HepG2 (cell line): ENCODE data around the gene CKS1B. TPM values are rescaled to one million over a fixed set of nuclear protein-coding genes. Genes with fewer than 3 reads are reported as not detected.

Source experiments
- CEBPB ChIP-seq: IDR thresholded peaks from 2 replicates; pipeline ENCODE4 v1.6.1; 2011; ENCODE audit warnings: low read depth, low read length, improper control_type of control experiment, borderline replicate concordance
- GABPB1 ChIP-seq: IDR thresholded peaks from 2 replicates; pipeline ENCODE4 v1.6.1; 2016; ENCODE audit warnings: mild to moderate bottlenecking, missing genetic modification reagents, moderate library complexity, missing compliant biosample characterization
- HNRNPUL1 ChIP-seq: fragments of 200-400 bp; formaldehyde crosslinking; IDR thresholded peaks from 2 replicates; pipeline ENCODE4 v1.6.1; 2017; ENCODE audit warnings: low read depth, mild to moderate bottlenecking, low read length, moderate library complexity
- KDM3A ChIP-seq: IDR thresholded peaks from 2 replicates; pipeline ENCODE4 v1.6.1; 2018; ENCODE audit warnings: low read depth, missing compliant biosample characterization
- PHF8 ChIP-seq: sonication (generic); formaldehyde crosslinking; IDR thresholded peaks from 2 replicates; pipeline ENCODE4 v1.5.0; 2020; ENCODE audit warnings: missing genetic modification reagents
- RFXAP ChIP-seq: sonication (generic); formaldehyde crosslinking; IDR thresholded peaks from 2 replicates; pipeline ENCODE4 v1.4.0; 2020; ENCODE audit warnings: missing genetic modification reagents, borderline replicate concordance
- SOX5 ChIP-seq: IDR thresholded peaks from 2 replicates; pipeline ENCODE4 v1.6.1; 2016; ENCODE audit warnings: borderline replicate concordance
- ZFX ChIP-seq: sonication (generic); formaldehyde crosslinking; IDR thresholded peaks from 2 replicates; pipeline ENCODE4 v1.4.0; 2020; ENCODE audit warnings: mild to moderate bottlenecking, low read depth, missing genetic modification reagents, moderate library complexity
- polyA plus RNA-seq, 8 experiments: library from polyadenylated mRNA; depleted of rRNA in 3 of 8; stranded (reverse) in 7 of 8; unstranded in 1 of 8; fragments of >200 nt; fragmentation: Illumina TruSeq in 4 of 8; extraction: Trizol in 4 of 8; gene quantifications; 2 replicates each; pipeline versions ENCODE4 v1.2.1 to v1.2.3, GENCODE V29; 2011 to 2016; ENCODE audit warnings: low read depth in 4 of 8, missing spikeins in 1 of 8, mixed read lengths in 1 of 8; ENCODE audit not compliant: insufficient read depth in 1 of 8
- total RNA-seq, 5 experiments: library from RNA; depleted of rRNA; stranded (reverse); fragments of >200 nt; fragmentation: Illumina TruSeq; extraction: Trizol; gene quantifications; 2 replicates each; pipeline ENCODE4 v1.2.3, GENCODE V29; 2016; ENCODE audit warnings: low read depth in 1 of 5
- TF ChIP-seq, protein P1 (sequence below): sonication (generic); formaldehyde crosslinking; IDR thresholded peaks from 2 replicates; pipeline ENCODE4 v1.4.0; 2020; ENCODE audit warnings: missing genetic modification reagents
- TF ChIP-seq, protein P2 (sequence below), 2 experiments: fragments of 450-650 bp in 1 of 2; sonication (generic) in 1 of 2; formaldehyde crosslinking; IDR thresholded peaks; 2 replicates each; pipeline versions ENCODE4 v1.5.0 to v1.8.0; 2020 to 2022; ENCODE audit warnings: mild to moderate bottlenecking in 1 of 2, missing genetic modification reagents in 1 of 2
- TF ChIP-seq, protein P3 (sequence below): sonication (generic); formaldehyde crosslinking; IDR thresholded peaks from 2 replicates; pipeline ENCODE4 v1.5.0; 2020; ENCODE audit warnings: missing genetic modification reagents
- TF ChIP-seq, protein P4 (sequence below), 2 experiments: fragments of 450-650 bp in 1 of 2; sonication (generic) in 1 of 2; formaldehyde crosslinking in 1 of 2; IDR thresholded peaks; 2 replicates each; pipeline versions ENCODE4 v1.6.1 to v1.8.0; 2016 to 2022; ENCODE audit warnings: antibody characterized with exemption in 1 of 2, mild to moderate bottlenecking in 1 of 2, missing genetic modification reagents in 1 of 2

CKS1B gene
- total and polyA plus RNA-seq, 2 of the 13 experiments (the other 11 are each of a cell fraction or from before 2014, with no cell fraction given) = 217 to 222 TPM

DNA sequence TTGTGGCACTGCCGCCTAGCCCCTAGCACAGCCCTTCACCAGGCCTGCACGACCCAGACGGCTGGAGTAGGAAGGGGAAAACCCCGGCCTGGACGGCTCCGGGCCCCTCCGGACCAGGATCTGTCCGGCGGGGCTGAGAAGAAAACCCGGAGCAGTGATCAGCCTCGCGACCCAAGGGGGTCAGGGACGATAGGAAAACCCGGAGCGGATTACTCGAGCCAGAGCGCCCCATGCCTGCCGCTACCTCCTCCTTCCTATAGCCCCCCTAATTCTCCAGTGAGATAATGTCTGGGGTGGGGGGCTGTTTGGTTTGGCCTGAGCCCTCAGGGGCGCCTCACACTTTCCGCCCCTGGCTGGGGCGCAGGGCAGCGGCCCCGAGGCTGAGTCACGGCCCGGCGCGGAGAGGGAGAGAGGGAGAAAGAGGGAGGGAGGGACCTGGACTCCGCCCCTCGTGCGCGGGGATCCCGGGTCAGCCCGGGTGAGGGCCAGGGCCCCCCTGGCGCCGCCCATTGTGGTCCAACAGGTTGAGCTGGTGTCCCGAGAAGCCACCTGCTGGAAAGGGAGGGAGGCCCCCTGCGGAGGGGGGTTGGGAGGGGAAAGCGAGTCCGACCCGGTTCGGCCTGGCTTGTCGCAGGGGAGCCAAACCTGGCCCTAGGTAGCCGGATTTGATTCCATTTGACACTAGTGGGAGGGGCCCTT, 26.4 kb downstream of the CKS1B start (continued):
- TF ChIP-seq, protein P1, sequence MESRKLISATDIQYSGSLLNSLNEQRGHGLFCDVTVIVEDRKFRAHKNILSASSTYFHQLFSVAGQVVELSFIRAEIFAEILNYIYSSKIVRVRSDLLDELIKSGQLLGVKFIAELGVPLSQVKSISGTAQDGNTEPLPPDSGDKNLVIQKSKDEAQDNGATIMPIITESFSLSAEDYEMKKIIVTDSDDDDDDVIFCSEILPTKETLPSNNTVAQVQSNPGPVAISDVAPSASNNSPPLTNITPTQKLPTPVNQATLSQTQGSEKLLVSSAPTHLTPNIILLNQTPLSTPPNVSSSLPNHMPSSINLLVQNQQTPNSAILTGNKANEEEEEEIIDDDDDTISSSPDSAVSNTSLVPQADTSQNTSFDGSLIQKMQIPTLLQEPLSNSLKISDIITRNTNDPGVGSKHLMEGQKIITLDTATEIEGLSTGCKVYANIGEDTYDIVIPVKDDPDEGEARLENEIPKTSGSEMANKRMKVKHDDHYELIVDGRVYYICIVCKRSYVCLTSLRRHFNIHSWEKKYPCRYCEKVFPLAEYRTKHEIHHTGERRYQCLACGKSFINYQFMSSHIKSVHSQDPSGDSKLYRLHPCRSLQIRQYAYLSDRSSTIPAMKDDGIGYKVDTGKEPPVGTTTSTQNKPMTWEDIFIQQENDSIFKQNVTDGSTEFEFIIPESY (CRISPR knock-in tag) = peak; percentile 42; the same call in 1 of the 2 replicates
- TF ChIP-seq, protein P2, sequence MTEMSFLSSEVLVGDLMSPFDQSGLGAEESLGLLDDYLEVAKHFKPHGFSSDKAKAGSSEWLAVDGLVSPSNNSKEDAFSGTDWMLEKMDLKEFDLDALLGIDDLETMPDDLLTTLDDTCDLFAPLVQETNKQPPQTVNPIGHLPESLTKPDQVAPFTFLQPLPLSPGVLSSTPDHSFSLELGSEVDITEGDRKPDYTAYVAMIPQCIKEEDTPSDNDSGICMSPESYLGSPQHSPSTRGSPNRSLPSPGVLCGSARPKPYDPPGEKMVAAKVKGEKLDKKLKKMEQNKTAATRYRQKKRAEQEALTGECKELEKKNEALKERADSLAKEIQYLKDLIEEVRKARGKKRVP (CRISPR knock-in tag; IDR thresholded peaks at IDR 0.05) = peak in 1 of 2 experiments; percentile 36; a peak in 2 of 4 replicates
- peak; percentile 79 for TF ChIP-seq ZFX (CRISPR knock-in tag)
- peak; percentile 70; the same call in 1 of the 2 replicates for TF ChIP-seq KDM3A
- TF ChIP-seq GABPB1 = peak; percentile 83
- no peak for TF ChIP-seq CEBPB
- peak; percentile 67; the same call in 1 of the 2 replicates for TF ChIP-seq SOX5 (CRISPR knock-in tag)
- TF ChIP-seq PHF8 (CRISPR knock-in tag) = peak; percentile 58
- TF ChIP-seq, protein P3, sequence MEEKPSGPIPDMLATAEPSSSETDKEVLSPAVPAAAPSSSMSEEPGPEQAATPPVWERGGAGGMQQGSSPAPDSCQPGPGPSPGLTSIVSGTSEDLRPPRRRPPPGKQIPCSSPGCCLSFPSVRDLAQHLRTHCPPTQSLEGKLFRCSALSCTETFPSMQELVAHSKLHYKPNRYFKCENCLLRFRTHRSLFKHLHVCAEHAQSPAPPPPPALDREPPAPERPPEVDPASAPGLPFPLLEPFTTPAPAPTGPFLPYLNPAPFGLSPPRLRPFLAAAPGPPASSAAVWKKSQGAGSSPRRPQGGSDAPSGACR (CRISPR knock-in tag) = peak; percentile 69
- TF ChIP-seq RFXAP (CRISPR knock-in tag) = peak; percentile 25; the same call in 1 of the 2 replicates
- TF ChIP-seq, protein P4, sequence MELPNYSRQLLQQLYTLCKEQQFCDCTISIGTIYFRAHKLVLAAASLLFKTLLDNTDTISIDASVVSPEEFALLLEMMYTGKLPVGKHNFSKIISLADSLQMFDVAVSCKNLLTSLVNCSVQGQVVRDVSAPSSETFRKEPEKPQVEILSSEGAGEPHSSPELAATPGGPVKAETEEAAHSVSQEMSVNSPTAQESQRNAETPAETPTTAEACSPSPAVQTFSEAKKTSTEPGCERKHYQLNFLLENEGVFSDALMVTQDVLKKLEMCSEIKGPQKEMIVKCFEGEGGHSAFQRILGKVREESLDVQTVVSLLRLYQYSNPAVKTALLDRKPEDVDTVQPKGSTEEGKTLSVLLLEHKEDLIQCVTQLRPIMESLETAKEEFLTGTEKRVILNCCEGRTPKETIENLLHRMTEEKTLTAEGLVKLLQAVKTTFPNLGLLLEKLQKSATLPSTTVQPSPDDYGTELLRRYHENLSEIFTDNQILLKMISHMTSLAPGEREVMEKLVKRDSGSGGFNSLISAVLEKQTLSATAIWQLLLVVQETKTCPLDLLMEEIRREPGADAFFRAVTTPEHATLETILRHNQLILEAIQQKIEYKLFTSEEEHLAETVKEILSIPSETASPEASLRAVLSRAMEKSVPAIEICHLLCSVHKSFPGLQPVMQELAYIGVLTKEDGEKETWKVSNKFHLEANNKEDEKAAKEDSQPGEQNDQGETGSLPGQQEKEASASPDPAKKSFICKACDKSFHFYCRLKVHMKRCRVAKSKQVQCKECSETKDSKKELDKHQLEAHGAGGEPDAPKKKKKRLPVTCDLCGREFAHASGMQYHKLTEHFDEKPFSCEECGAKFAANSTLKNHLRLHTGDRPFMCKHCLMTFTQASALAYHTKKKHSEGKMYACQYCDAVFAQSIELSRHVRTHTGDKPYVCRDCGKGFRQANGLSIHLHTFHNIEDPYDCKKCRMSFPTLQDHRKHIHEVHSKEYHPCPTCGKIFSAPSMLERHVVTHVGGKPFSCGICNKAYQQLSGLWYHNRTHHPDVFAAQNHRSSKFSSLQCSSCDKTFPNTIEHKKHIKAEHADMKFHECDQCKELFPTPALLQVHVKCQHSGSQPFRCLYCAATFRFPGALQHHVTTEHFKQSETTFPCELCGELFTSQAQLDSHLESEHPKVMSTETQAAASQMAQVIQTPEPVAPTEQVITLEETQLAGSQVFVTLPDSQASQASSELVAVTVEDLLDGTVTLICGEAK (IDR thresholded peaks at IDR 0.05) = no peak
- TF ChIP-seq, protein P4 (CRISPR knock-in tag; IDR thresholded peaks at IDR 0.05) = peak; percentile 60; the same call in 1 of the 2 replicates
- 0 out of 2 replicates have a peak, but pooled peaks have one; percentile 44 for TF ChIP-seq HNRNPUL1
